ENCODE measurements around the gene INPP5D.

Gene INPP5D

GRCh38 chr2:233233618-233234230 lies 173.6 kb downstream of the INPP5D start:
- no peak for DNase-seq (ENCODE audit: low read depth in 1 of 2, low spot score in 1 of 2)

- DNase-seq (ENCODE audit: low read depth in 1 of 2, low spot score in 1 of 2), result no peak
These were observed 174.1 kb downstream of the INPP5D start for GRCh38 chr2:233234264-233234663.

GRCh38 chr2:233234996-233235395 lies 174.9 kb downstream of the INPP5D start:
- DNase-seq (ENCODE audit: low read depth in 1 of 2, low spot score in 1 of 2), result no peak

- DNase-seq (ENCODE audit: low read depth in 1 of 2, low spot score in 1 of 2), result no peak
These were observed 175.8 kb downstream of the INPP5D start for GRCh38 chr2:233235977-233236376.

- no peak for DNase-seq (ENCODE audit: low read depth in 1 of 2, low spot score in 1 of 2)
These were observed 176.9 kb downstream of the INPP5D start for GRCh38 chr2:233236820-233237589.

GRCh38 chr2:233240897-233241296 lies 180.8 kb downstream of the INPP5D start:
- no peak for DNase-seq (ENCODE audit: low read depth in 1 of 2, low spot score in 1 of 2)

- DNase-seq (ENCODE audit: low read depth in 1 of 2, low spot score in 1 of 2), result no peak
These were observed 181.7 kb downstream of the INPP5D start for GRCh38 chr2:233241803-233242202.

GRCh38 chr2:233242231-233242927 lies 182.2 kb downstream of the INPP5D start:
- no peak for DNase-seq (ENCODE audit: low read depth in 1 of 2, low spot score in 1 of 2)

GRCh38 chr2:233243348-233243747 lies 183.2 kb downstream of the INPP5D start:
- DNase-seq (ENCODE audit: low read depth in 1 of 2, low spot score in 1 of 2), result no peak

GRCh38 chr2:233244818-233245217 lies 184.7 kb downstream of the INPP5D start:
- DNase-seq (ENCODE audit: low read depth in 1 of 2, low spot score in 1 of 2), result no peak

- DNase-seq (ENCODE audit: low read depth in 1 of 2, low spot score in 1 of 2), result no peak
These were observed 185.3 kb downstream of the INPP5D start for GRCh38 chr2:233245406-233245805.

GRCh38 chr2:233247116-233247515 lies 187.0 kb downstream of the INPP5D start:
- no peak for DNase-seq (ENCODE audit: low read depth in 1 of 2, low spot score in 1 of 2)

GRCh38 chr2:233247744-233248143 lies 187.6 kb downstream of the INPP5D start:
- DNase-seq (ENCODE audit: low read depth in 1 of 2, low spot score in 1 of 2), result peak; percentile 22 to 45

GRCh38 chr2:233248999-233249398 lies 188.9 kb downstream of the INPP5D start:
- no peak for DNase-seq (ENCODE audit: low read depth in 1 of 2, low spot score in 1 of 2)

GRCh38 chr2:233250568-233250967 lies 190.4 kb downstream of the INPP5D start:
- no peak for DNase-seq (ENCODE audit: low read depth in 1 of 2, low spot score in 1 of 2)

GRCh38 chr2:233250985-233251305 lies 190.8 kb downstream of the INPP5D start:
- no peak for DNase-seq (ENCODE audit: low read depth in 1 of 2, low spot score in 1 of 2)

GRCh38 chr2:233251306-233252116 lies 191.4 kb downstream of the INPP5D start, which contains the start of gene ATG16L1:
Gene ATG16L1 (plus strand): TSS chr2:233251673. CDS start chr2:233251828, 155 bp downstream.
- peak; percentile 90 to 92 for DNase-seq (ENCODE audit: low read depth in 1 of 2, low spot score in 1 of 2)

- DNase-seq (ENCODE audit: low read depth in 1 of 2, low spot score in 1 of 2), result no peak
These were observed 192.1 kb downstream of the INPP5D start for GRCh38 chr2:233252227-233252626.

GRCh38 chr2:233255151-233255550 lies 195.0 kb downstream of the INPP5D start:
- no peak for DNase-seq (ENCODE audit: low read depth in 1 of 2, low spot score in 1 of 2)

GRCh38 chr2:233256048-233256447 lies 195.9 kb downstream of the INPP5D start:
- no peak for DNase-seq (ENCODE audit: low read depth in 1 of 2, low spot score in 1 of 2)
